Liver (tissue), 3 donors: ENCODE data around the gene VPS26B.
"Not testable (repeated sequence)": the region's sequence is repeated elsewhere in the genome, so short reads cannot be mapped to it uniquely, and the experiment has no call there.

Experiments
- EGR1 ChIP-seq, 2 donors: IDR thresholded peaks; 2 replicates each; pipeline ENCODE4 v1.6.1; 2016 to 2018; ENCODE audit warnings: antibody characterized with exemption in 2 of 2, low read depth in 2 of 2
- JUND ChIP-seq, 2 donors: IDR thresholded peaks; 2 replicates each; pipeline ENCODE4 v1.6.1; 2016; ENCODE audit warnings: antibody characterized with exemption in 2 of 2
- RAD21 ChIP-seq, 2 donors: IDR thresholded peaks; 2 replicates each; pipeline ENCODE4 v1.6.1; 2016; ENCODE audit warnings: antibody characterized with exemption in 2 of 2, mild to moderate bottlenecking in 2 of 2
- SP1 ChIP-seq: IDR thresholded peaks from 2 replicates; pipeline ENCODE4 v1.6.1; 2018; ENCODE audit warnings: antibody characterized with exemption, mild to moderate bottlenecking
- TAF1 ChIP-seq: conservative IDR thresholded peaks from 2 replicates; pipeline ENCODE4 v1.6.1; 2016; ENCODE audit warnings: antibody characterized with exemption, mild to moderate bottlenecking
- YY1 ChIP-seq: IDR thresholded peaks from 2 replicates; pipeline ENCODE4 v1.6.1; 2016; ENCODE audit warnings: antibody characterized with exemption, mild to moderate bottlenecking
- TF ChIP-seq, protein P1 (sequence below): fragments of 150-350 bp; IDR thresholded peaks from 2 replicates; pipeline ENCODE4 v1.5.1; 2017; ENCODE audit warnings: improper control_type of control experiment, low read depth, low read length; ENCODE audit not compliant: missing input control
- TF ChIP-seq, protein P2 (sequence below): IDR thresholded peaks from 2 replicates; pipeline ENCODE4 v1.6.1; 2016; ENCODE audit warnings: antibody characterized with exemption
- donor health status: healthy.
- donor health status: healthy.

DNA sequence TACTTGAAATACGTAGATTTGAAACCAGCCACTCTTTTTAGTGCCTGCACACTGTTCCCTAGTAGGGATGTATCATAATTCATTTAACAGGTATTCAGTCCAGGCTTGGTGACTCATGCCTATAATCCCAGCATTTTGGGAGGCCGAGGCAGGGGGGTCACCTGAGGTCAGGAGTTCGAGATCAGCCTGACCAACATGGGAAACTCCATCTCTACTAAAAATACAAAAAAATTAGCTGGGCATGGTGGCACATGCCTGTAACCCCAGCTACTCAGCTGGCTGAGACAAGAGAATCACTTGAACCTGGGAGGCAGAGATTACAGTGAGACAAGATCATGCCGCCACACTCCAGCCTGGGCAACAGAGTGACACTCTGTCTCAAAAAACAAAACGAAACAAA is 59.9 kb downstream of the VPS26B start:
- TF ChIP-seq, protein P1, sequence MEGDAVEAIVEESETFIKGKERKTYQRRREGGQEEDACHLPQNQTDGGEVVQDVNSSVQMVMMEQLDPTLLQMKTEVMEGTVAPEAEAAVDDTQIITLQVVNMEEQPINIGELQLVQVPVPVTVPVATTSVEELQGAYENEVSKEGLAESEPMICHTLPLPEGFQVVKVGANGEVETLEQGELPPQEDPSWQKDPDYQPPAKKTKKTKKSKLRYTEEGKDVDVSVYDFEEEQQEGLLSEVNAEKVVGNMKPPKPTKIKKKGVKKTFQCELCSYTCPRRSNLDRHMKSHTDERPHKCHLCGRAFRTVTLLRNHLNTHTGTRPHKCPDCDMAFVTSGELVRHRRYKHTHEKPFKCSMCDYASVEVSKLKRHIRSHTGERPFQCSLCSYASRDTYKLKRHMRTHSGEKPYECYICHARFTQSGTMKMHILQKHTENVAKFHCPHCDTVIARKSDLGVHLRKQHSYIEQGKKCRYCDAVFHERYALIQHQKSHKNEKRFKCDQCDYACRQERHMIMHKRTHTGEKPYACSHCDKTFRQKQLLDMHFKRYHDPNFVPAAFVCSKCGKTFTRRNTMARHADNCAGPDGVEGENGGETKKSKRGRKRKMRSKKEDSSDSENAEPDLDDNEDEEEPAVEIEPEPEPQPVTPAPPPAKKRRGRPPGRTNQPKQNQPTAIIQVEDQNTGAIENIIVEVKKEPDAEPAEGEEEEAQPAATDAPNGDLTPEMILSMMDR, result not testable (repeated sequence)
- TF ChIP-seq, protein P2, sequence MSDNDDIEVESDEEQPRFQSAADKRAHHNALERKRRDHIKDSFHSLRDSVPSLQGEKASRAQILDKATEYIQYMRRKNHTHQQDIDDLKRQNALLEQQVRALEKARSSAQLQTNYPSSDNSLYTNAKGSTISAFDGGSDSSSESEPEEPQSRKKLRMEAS, result not testable (repeated sequence)
- not testable (repeated sequence) for TF ChIP-seq TAF1; SP1; RAD21 (IDR thresholded peaks at IDR 0.05); YY1; EGR1 (IDR thresholded peaks at IDR 0.05; ENCODE audit: low read depth in 2 of 2); JUND (IDR thresholded peaks at IDR 0.05)
